ENCODE data around the gene SERPINB10.

Gene SERPINB10, protein sequence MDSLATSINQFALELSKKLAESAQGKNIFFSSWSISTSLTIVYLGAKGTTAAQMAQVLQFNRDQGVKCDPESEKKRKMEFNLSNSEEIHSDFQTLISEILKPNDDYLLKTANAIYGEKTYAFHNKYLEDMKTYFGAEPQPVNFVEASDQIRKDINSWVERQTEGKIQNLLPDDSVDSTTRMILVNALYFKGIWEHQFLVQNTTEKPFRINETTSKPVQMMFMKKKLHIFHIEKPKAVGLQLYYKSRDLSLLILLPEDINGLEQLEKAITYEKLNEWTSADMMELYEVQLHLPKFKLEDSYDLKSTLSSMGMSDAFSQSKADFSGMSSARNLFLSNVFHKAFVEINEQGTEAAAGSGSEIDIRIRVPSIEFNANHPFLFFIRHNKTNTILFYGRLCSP

DNA sequence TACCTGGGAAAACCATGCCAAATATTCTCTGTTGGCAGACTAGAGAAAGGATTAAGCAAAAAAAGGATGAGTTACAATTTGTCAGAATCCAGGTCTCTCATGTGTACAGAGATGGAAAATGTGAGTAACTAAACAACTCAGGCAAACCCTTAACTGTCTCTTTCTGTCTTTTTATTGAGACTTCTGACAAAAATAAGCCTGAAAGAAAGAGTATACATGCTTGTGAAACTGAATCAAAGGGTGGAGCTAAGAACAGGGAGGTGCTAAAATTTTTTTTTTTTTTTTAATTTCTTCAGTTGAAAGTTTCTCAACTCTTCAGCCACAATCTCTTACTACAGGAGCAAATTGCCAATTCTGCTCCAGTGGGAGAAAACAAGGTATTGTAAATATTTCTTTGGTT lies at the start of gene SERPINB10:
Gene SERPINB10 (plus strand): TSS at position 295 of the 400 bp plus-strand sequence. CDS start 7,553 bp downstream, outside the sequence.
- no peak for TF ChIP-seq EZH2 (IDR thresholded peaks at IDR 0.05; ENCODE audit: borderline replicate concordance, low read depth, low read length, severe bottlenecking)
- TF ChIP-seq, protein P1, sequence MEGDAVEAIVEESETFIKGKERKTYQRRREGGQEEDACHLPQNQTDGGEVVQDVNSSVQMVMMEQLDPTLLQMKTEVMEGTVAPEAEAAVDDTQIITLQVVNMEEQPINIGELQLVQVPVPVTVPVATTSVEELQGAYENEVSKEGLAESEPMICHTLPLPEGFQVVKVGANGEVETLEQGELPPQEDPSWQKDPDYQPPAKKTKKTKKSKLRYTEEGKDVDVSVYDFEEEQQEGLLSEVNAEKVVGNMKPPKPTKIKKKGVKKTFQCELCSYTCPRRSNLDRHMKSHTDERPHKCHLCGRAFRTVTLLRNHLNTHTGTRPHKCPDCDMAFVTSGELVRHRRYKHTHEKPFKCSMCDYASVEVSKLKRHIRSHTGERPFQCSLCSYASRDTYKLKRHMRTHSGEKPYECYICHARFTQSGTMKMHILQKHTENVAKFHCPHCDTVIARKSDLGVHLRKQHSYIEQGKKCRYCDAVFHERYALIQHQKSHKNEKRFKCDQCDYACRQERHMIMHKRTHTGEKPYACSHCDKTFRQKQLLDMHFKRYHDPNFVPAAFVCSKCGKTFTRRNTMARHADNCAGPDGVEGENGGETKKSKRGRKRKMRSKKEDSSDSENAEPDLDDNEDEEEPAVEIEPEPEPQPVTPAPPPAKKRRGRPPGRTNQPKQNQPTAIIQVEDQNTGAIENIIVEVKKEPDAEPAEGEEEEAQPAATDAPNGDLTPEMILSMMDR (IDR thresholded peaks at IDR 0.05; ENCODE audit: borderline replicate concordance, extremely low read depth, low read length, poor library complexity, severe bottlenecking), result no peak
- Histone ChIP-seq H3K27me3 (ENCODE audit: insufficient read depth, low read length, poor library complexity) (no peaks in the 10 kb centered on the region), H3K9me3 (ENCODE audit: insufficient read depth, low read length, severe bottlenecking) (peaks cover 5% of the 10 kb centered on the region), H3K4me3 (ENCODE audit: low read depth in 1 of 2, low read length in 2 of 2) (no peak within 1 kb of the TSS), H3K9ac (ENCODE audit: low read depth, low read length) (no peak within 1 kb of the TSS), H3K36me3 (ENCODE audit: insufficient read depth, low read length) (no peaks in the 10 kb centered on the region), H2AFZ (ENCODE audit: low read depth, low read length) (no peak within 1 kb of the TSS), H3K79me2 (ENCODE audit: insufficient read depth, low read length) (no peaks in the 10 kb centered on the region), H3K27ac (ENCODE audit: low read length) (no peak within 1 kb of the TSS), H3K4me1 (ENCODE audit: insufficient read depth, low read length) (no peaks in the 10 kb centered on the region), H3K4me2 (ENCODE audit: insufficient read depth, low read length) (no peak within 1 kb of the TSS), H4K20me1 (ENCODE audit: insufficient read depth, low read length) (no peaks in the 10 kb centered on the region)
- ATAC-seq (ENCODE audit: insufficient read depth, low read depth), result no peak
- DNase-seq, result no peak

DNA sequence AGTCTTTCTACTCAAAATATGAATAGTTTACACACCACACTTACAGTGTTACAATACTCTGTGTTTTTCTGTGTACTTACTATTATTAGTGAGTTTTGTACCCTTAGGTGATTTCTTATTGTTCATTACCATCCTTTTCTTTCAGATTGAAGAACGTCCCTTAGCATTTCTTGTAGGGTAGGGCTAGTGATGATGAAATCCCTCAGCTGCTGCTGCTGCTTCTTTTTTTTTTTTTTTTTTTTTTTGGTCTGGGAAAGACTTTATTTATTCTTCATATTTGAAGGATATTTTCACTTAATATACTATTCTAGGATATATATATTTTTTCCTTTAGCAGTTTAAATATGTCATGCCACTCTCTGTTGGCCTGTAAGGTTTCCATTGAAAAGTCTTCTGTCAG lies 49.3 kb upstream of the SERPINB10 start:
- Histone ChIP-seq H3K4me2 (ENCODE audit: insufficient read depth, low read length) (no peak overlapping the region), H4K20me1 (ENCODE audit: insufficient read depth, low read length) (no peaks in the 10 kb centered on the region), H3K27me3 (ENCODE audit: insufficient read depth, low read length, poor library complexity) (no peaks in the 10 kb centered on the region), H3K4me1 (ENCODE audit: insufficient read depth, low read length) (no peaks in the 10 kb centered on the region), H3K4me3 (ENCODE audit: low read depth in 1 of 2, low read length in 2 of 2) (no peak overlapping the region), H3K79me2 (ENCODE audit: insufficient read depth, low read length) (no peaks in the 10 kb centered on the region), H3K9me3 (ENCODE audit: insufficient read depth, low read length, severe bottlenecking) (no peaks in the 10 kb centered on the region), H3K27ac (ENCODE audit: low read length) (no peak overlapping the region), H3K36me3 (ENCODE audit: insufficient read depth, low read length) (no peaks in the 10 kb centered on the region), H3K9ac (ENCODE audit: low read depth, low read length) (no peak overlapping the region), H2AFZ (ENCODE audit: low read depth, low read length) (no peak overlapping the region)
- no peak for TF ChIP-seq EZH2 (IDR thresholded peaks at IDR 0.05; ENCODE audit: borderline replicate concordance, low read depth, low read length, severe bottlenecking)
- TF ChIP-seq, protein P1 (IDR thresholded peaks at IDR 0.05; ENCODE audit: borderline replicate concordance, extremely low read depth, low read length, poor library complexity, severe bottlenecking), result no peak
- no peak for ATAC-seq (ENCODE audit: insufficient read depth, low read depth)
- DNase-seq, result no peak

DNA sequence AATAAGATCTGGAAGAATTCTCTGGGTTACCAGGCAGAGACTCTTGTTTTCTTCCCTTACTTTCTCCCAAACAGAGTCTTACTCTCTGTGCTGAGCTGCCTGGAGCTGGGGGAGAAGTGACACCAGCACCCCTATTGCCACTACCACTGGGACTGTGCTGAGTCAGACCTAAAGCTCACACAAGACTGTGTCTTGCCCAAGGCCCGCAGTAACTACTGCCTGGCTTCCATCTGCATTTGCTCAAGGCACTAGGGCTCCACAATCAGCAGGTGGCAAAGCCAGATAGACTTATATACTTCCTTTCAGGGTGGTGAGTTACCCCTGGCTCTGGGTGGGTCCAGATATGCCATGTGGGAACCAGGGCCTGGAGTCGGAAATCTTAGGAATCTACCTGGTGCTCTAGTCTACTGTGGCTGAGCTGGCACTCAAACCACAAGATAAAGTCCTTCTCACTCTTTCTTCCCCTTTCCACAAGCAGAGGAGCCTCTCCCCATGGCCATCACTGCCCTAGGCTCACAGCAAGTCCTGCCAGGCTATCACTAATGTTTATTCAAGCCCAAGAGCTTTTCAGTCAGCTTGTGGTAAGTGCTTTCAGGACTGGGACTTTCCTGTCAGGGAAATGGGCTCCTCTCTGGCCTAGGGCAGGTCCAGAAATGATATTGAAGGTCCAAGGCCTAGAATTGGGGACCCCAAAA lies 47.8 kb upstream of the SERPINB10 start:
- Histone ChIP-seq H3K4me1 (ENCODE audit: insufficient read depth, low read length) (no peaks in the 10 kb centered on the region), H3K27ac (ENCODE audit: low read length) (no peak overlapping the region), H3K4me3 (ENCODE audit: low read depth in 1 of 2, low read length in 2 of 2) (no peak overlapping the region), H3K27me3 (ENCODE audit: insufficient read depth, low read length, poor library complexity) (no peaks in the 10 kb centered on the region), H2AFZ (ENCODE audit: low read depth, low read length) (no peak overlapping the region), H3K36me3 (ENCODE audit: insufficient read depth, low read length) (no peaks in the 10 kb centered on the region), H4K20me1 (ENCODE audit: insufficient read depth, low read length) (no peaks in the 10 kb centered on the region), H3K9me3 (ENCODE audit: insufficient read depth, low read length, severe bottlenecking) (no peaks in the 10 kb centered on the region), H3K9ac (ENCODE audit: low read depth, low read length) (no peak overlapping the region), H3K79me2 (ENCODE audit: insufficient read depth, low read length) (no peaks in the 10 kb centered on the region), H3K4me2 (ENCODE audit: insufficient read depth, low read length) (no peak overlapping the region)
- DNase-seq (no peak), ATAC-seq (ENCODE audit: insufficient read depth, low read depth) (no peak)
- TF ChIP-seq EZH2 (IDR thresholded peaks at IDR 0.05; ENCODE audit: borderline replicate concordance, low read depth, low read length, severe bottlenecking), result no peak
- TF ChIP-seq, protein P1 (IDR thresholded peaks at IDR 0.05; ENCODE audit: borderline replicate concordance, extremely low read depth, low read length, poor library complexity, severe bottlenecking), result no peak
